ENCODE measurements around the gene PKHD1. TPM values are rescaled to one million over a fixed set of nuclear protein-coding genes. Genes with fewer than 3 reads are reported as not detected.

PKHD1 gene
- total and polyA plus RNA-seq, 2 donors: 0.02 to 0.05 TPM

DNA sequence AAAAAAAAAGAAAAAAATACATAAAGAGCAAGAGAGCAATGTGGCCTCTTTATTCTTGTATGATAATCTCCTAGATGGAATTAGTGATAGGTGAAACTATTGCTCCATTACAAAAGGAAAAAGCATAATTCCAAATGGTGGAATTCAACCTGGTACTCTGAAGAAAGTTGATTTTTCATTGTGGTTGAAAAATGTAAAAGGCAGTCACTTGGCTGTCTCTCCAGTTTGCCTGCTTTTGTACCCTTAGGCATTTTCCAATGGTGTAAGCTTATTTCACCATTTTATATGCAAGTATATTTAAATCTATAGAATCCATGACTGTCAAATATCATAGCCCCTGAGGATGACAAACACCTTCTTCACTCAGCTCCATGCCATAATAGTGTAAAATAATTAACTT is 38.8 kb upstream of the PKHD1 start:
- Histone ChIP-seq H3K9me3 (ENCODE audit: control insufficient read depth in 2 of 2, insufficient read depth in 1 of 2, low read length in 1 of 2) (no peaks in the 10 kb centered on the region), H3K4me3 (ENCODE audit: low read length in 2 of 2) (no peak overlapping the region), H3K36me3 (ENCODE audit: control insufficient read depth in 2 of 2, insufficient read depth in 2 of 2, low read length in 1 of 2) (no peaks in the 10 kb centered on the region), H3K4me1 (ENCODE audit: control insufficient read depth in 2 of 2, insufficient read depth in 2 of 2, low read length in 2 of 2) (no peaks in the 10 kb centered on the region), H3K27me3 (ENCODE audit: control insufficient read depth in 2 of 2, insufficient read depth in 1 of 2, low read length in 1 of 2) (no peaks in the 10 kb centered on the region), H3K27ac (ENCODE audit: low read depth in 1 of 2, low read length in 1 of 2) (no peak overlapping the region)
- no peak for DNase-seq (ENCODE audit: low read depth in 6 of 9, low spot score in 9 of 9)

DNA sequence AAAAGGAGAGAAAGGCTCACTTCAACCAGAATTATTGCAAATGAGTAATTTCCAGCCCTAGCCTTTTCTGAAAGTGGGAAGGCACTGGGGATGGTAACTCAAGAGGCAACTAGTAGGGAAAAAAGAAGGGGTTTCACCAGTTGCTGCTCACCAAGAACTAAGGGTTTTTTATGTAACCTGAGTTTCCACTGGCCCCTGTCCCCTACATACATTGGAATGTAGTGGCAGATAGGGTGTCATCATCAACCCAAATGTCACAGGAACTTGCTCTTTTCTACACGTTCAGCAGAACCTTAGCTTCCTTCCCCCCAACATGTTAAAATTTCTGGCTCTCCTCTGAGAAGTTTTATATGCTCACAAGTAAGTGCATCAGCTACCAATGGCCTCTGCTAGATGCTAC is 38.2 kb upstream of the PKHD1 start:
- Histone ChIP-seq H3K27me3 (ENCODE audit: control insufficient read depth in 2 of 2, insufficient read depth in 1 of 2, low read length in 1 of 2) (no peaks in the 10 kb centered on the region), H3K9me3 (ENCODE audit: control insufficient read depth in 2 of 2, insufficient read depth in 1 of 2, low read length in 1 of 2) (no peaks in the 10 kb centered on the region), H3K36me3 (ENCODE audit: control insufficient read depth in 2 of 2, insufficient read depth in 2 of 2, low read length in 1 of 2) (no peaks in the 10 kb centered on the region), H3K4me1 (ENCODE audit: control insufficient read depth in 2 of 2, insufficient read depth in 2 of 2, low read length in 2 of 2) (no peaks in the 10 kb centered on the region), H3K4me3 (ENCODE audit: low read length in 2 of 2) (no peak overlapping the region), H3K27ac (ENCODE audit: low read depth in 1 of 2, low read length in 1 of 2) (no peak overlapping the region)
- no peak for DNase-seq (ENCODE audit: low read depth in 6 of 9, low spot score in 9 of 9)
- 91% methylated on average over 1 of the region's 1 CpG for WGBS

DNA sequence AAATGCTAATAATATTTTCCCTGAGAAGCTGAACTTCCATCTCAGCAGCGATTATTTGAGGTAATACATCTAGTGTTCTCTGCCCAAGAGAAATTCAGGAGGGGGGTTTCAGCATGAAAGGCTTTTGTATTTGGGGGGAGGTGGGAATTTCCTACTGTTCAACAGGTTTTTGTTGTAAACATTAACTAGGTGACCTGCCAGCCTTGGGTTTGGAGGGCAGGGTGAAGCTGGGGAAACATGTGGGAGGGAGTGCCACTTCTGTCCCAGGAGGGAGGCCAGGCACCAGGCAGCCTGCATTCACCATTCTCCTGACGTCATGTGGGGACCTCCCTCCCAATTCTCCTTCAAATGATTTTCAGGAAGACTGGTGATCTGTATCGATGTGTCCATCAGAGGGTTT is 37.7 kb upstream of the PKHD1 start:
- no peaks in the 10 kb centered on the region for H3K4me1 ChIP-seq (ENCODE audit: control insufficient read depth in 2 of 2, insufficient read depth in 2 of 2, low read length in 2 of 2)
- DNase-seq (ENCODE audit: low read depth in 6 of 9, low spot score in 9 of 9): no peak
- H3K27ac ChIP-seq (ENCODE audit: low read depth in 1 of 2, low read length in 1 of 2): no peak overlapping the region
- H3K27me3 ChIP-seq (ENCODE audit: control insufficient read depth in 2 of 2, insufficient read depth in 1 of 2, low read length in 1 of 2): no peaks in the 10 kb centered on the region
- no peak overlapping the region for H3K4me3 ChIP-seq (ENCODE audit: low read length in 2 of 2)
- WGBS: 94% methylated on average over 3 of the region's 3 CpGs
- H3K9me3 ChIP-seq (ENCODE audit: control insufficient read depth in 2 of 2, insufficient read depth in 1 of 2, low read length in 1 of 2): no peaks in the 10 kb centered on the region
- no peaks in the 10 kb centered on the region for H3K36me3 ChIP-seq (ENCODE audit: control insufficient read depth in 2 of 2, insufficient read depth in 2 of 2, low read length in 1 of 2)

DNA sequence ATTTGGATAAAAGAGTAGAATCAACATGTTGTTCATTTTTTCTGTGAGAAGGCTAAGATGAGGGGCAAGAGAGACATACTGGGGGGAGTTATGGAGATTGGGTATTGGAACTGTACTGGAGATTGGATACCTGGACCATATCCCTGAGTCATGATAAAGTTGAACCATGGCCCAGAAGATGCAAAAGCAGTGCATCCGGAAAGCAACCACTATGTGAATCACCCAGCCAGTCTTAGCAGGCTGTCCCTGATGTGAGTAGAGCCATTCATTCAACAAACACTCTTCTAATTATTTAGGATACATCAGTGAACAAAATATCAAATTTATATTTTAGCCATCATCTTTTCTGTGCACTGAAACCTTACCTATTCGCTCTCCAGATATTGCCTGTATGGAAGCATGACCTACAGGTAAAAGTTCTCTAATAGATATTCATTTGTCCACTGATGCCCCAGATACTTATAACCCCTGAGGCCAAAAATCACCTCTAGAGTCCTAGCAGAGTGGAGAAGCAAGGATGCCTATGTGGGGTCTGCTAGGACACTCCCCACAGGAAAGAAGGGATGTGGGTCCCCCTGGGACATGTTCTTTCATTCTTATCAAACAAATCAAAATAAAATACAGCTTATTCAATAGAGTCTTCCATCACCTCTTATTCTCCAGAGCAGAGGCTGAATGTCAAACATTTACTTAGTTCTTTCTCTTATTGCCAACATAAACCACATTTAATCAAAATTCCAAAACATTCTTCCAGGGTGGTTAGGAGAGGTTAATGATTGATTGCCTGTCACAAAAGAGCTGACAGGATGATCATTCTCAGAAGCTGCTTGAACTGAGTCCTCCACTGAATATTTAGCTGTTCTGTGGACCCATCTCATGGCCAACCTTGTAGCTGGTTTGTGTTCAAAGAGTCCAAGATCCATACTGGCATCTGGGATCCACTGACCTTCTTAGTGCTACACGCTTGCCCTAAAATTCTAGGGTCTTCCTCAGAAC is 37.0 kb upstream of the PKHD1 start:
- Histone ChIP-seq H3K4me3 (ENCODE audit: low read length in 2 of 2) (no peak overlapping the region), H3K9me3 (ENCODE audit: control insufficient read depth in 2 of 2, insufficient read depth in 1 of 2, low read length in 1 of 2) (no peaks in the 10 kb centered on the region), H3K27me3 (ENCODE audit: control insufficient read depth in 2 of 2, insufficient read depth in 1 of 2, low read length in 1 of 2) (no peaks in the 10 kb centered on the region), H3K4me1 (ENCODE audit: control insufficient read depth in 2 of 2, insufficient read depth in 2 of 2, low read length in 2 of 2) (no peaks in the 10 kb centered on the region), H3K27ac (ENCODE audit: low read depth in 1 of 2, low read length in 1 of 2) (no peak overlapping the region), H3K36me3 (ENCODE audit: control insufficient read depth in 2 of 2, insufficient read depth in 2 of 2, low read length in 1 of 2) (no peaks in the 10 kb centered on the region)
- no peak for DNase-seq (ENCODE audit: low read depth in 6 of 9, low spot score in 9 of 9)
- WGBS: 99% methylated on average over 3 of the region's 3 CpGs

DNA sequence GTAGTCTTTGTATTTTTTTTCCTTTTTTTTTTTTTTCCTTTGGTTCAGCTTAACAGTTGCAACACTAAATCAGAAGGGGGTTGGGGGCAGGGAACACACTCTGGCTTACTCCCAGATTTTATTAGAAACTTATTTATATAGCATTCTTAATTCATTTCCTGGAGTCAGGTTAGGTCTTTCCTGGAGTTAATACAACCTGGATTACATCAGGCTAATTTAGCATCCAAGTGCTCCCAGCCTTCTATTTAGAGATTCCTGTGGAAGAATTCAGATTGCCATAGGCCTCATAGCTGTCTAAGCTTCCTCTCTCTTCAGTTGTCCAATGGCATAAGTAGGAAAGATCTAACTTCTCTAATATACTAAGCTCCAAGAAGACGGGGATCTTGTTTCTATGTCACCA is 35.8 kb upstream of the PKHD1 start:
- WGBS: 97% methylated on average over 1 of the region's 1 CpG
- no peaks in the 10 kb centered on the region for H3K9me3 ChIP-seq (ENCODE audit: control insufficient read depth in 2 of 2, insufficient read depth in 1 of 2, low read length in 1 of 2)
- no peaks in the 10 kb centered on the region for H3K4me1 ChIP-seq (ENCODE audit: control insufficient read depth in 2 of 2, insufficient read depth in 2 of 2, low read length in 2 of 2)
- no peak overlapping the region for H3K27ac ChIP-seq (ENCODE audit: low read depth in 1 of 2, low read length in 1 of 2)
- no peak overlapping the region for H3K4me3 ChIP-seq (ENCODE audit: low read length in 2 of 2)
- no peaks in the 10 kb centered on the region for H3K27me3 ChIP-seq (ENCODE audit: control insufficient read depth in 2 of 2, insufficient read depth in 1 of 2, low read length in 1 of 2)
- no peak for DNase-seq (ENCODE audit: low read depth in 6 of 9, low spot score in 9 of 9)
- no peaks in the 10 kb centered on the region for H3K36me3 ChIP-seq (ENCODE audit: control insufficient read depth in 2 of 2, insufficient read depth in 2 of 2, low read length in 1 of 2)

DNA sequence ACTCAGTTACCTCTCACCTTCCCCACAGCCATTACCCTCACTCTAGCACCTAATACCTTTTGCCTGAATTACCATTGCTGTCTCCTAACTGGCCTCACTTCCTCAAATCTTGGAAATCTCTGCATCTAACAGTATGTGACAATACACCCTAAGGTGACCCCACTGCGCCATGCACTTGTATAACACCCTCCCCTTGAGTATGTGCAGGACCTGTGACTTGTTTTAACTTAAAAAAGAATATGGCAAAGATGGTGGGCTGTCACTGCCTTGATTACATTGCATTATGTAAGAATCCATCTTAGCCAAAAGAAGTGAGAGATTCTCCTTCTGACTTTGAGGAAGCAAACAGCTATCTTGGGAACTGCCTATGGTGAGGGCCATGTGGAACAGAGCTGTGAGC is 29.9 kb upstream of the PKHD1 start:
- no peak for DNase-seq (ENCODE audit: low read depth in 6 of 9, low spot score in 9 of 9)
- peaks cover 0 to 4% of the 10 kb centered on the region in 2 donors for H3K9me3 ChIP-seq (ENCODE audit: control insufficient read depth in 2 of 2, insufficient read depth in 1 of 2, low read length in 1 of 2)
- no peak overlapping the region for H3K27ac ChIP-seq (ENCODE audit: low read depth in 1 of 2, low read length in 1 of 2)
- no peak overlapping the region for H3K4me3 ChIP-seq (ENCODE audit: low read length in 2 of 2)
- H3K36me3 ChIP-seq (ENCODE audit: control insufficient read depth in 2 of 2, insufficient read depth in 2 of 2, low read length in 1 of 2): no peaks in the 10 kb centered on the region
- WGBS: 92% methylated on average over 1 of the region's 1 CpG
- H3K4me1 ChIP-seq (ENCODE audit: control insufficient read depth in 2 of 2, insufficient read depth in 2 of 2, low read length in 2 of 2): no peaks in the 10 kb centered on the region
- H3K27me3 ChIP-seq (ENCODE audit: control insufficient read depth in 2 of 2, insufficient read depth in 1 of 2, low read length in 1 of 2): no peaks in the 10 kb centered on the region

DNA sequence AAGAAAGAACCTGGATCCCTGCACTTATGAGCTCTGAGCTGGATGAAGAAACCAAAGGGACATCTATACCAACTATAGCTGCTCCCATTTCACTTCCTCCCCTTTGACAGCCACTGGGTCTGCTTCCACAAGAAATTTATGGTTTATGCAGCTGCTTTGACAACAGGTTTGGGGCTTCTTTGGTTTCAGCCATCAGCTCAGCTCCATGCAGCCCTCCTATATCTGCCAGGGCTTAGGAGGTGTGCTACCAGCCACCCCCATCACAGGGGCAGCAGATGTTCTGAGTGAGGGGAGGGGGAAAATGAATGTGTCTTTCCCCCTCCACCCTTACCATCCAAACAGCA is 29.2 kb upstream of the PKHD1 start:
- Histone ChIP-seq H3K9me3 (ENCODE audit: control insufficient read depth in 2 of 2, insufficient read depth in 1 of 2, low read length in 1 of 2) (peaks cover 0 to 4% of the 10 kb centered on the region in 2 donors), H3K4me1 (ENCODE audit: control insufficient read depth in 2 of 2, insufficient read depth in 2 of 2, low read length in 2 of 2) (no peaks in the 10 kb centered on the region), H3K4me3 (ENCODE audit: low read length in 2 of 2) (no peak overlapping the region), H3K27ac (ENCODE audit: low read depth in 1 of 2, low read length in 1 of 2) (no peak overlapping the region), H3K36me3 (ENCODE audit: control insufficient read depth in 2 of 2, insufficient read depth in 2 of 2, low read length in 1 of 2) (no peaks in the 10 kb centered on the region), H3K27me3 (ENCODE audit: control insufficient read depth in 2 of 2, insufficient read depth in 1 of 2, low read length in 1 of 2) (no peaks in the 10 kb centered on the region)
- no peak for DNase-seq (ENCODE audit: low read depth in 6 of 9, low spot score in 9 of 9)

DNA sequence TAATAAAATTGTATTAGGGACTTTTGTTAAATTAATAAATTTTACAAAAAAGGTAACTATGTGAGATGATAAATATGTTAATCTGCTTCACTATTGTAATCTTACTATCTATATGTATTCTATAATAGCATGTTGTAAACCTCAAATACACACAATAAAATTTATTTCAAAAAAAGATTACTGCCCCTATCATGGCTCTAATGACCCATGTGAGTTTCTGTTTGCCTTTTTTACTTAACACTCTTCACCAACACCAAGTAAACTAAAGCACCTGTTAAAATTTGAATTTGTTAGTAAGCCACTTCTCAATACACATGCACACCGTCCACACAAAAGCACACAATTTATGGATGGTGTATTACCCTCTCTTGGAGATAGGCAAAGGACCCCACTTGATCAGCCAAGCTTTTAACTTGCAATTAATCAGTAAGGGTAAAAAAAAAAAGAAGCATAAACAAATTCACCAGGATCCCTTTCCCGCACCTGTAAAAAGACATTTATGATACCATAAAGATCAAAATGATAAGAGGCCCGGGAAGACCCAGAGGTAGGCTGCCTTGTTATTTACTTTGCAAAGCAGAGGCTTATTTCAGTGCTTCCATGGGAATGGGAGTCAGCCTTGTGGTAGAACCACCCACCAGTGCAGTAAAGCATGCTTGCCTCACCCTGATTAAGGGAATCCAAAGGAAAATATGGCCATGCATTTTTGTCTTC is 28.6 kb upstream of the PKHD1 start:
- 76% methylated on average over 3 of the region's 3 CpGs for WGBS
- no peaks in the 10 kb centered on the region for H3K4me1 ChIP-seq (ENCODE audit: control insufficient read depth in 2 of 2, insufficient read depth in 2 of 2, low read length in 2 of 2)
- H3K4me3 ChIP-seq (ENCODE audit: low read length in 2 of 2): no peak overlapping the region
- H3K36me3 ChIP-seq (ENCODE audit: control insufficient read depth in 2 of 2, insufficient read depth in 2 of 2, low read length in 1 of 2): no peaks in the 10 kb centered on the region
- DNase-seq (ENCODE audit: low read depth in 6 of 9, low spot score in 9 of 9): no peak
- peaks cover 0 to 8% of the 10 kb centered on the region in 2 donors for H3K9me3 ChIP-seq (ENCODE audit: control insufficient read depth in 2 of 2, insufficient read depth in 1 of 2, low read length in 1 of 2)
- H3K27ac ChIP-seq (ENCODE audit: low read depth in 1 of 2, low read length in 1 of 2): no peak overlapping the region
- H3K27me3 ChIP-seq (ENCODE audit: control insufficient read depth in 2 of 2, insufficient read depth in 1 of 2, low read length in 1 of 2): no peaks in the 10 kb centered on the region

DNA sequence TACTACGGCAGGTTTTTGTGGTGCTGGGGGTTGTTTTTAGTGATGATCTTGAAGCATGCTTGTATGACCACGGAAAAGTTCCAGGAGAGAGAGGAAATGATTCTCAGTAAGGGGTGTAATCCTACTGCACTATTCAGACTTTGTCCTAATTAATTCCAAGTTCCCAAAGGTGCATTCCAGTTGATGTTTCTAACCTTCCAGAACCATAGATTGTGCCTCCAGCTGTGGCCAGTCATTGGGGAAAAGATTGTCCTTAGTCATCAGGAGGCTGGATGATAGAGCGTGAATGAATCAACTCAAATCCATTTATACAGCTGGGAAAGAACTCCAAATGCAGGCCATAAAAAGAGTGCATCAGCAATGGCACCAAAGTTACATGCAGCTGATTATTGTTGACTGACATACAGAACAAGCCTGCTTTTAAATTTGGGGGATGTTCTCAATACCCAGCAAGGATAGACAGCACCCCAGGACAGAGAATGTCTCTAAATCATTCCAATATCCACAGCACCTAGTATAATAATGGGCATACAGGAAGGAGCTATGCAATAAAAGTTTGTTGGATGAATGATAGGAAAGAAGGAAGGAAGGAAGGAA is 27.8 kb upstream of the PKHD1 start:
- peaks cover 0 to 8% of the 10 kb centered on the region in 2 donors for H3K9me3 ChIP-seq (ENCODE audit: control insufficient read depth in 2 of 2, insufficient read depth in 1 of 2, low read length in 1 of 2)
- H3K27ac ChIP-seq (ENCODE audit: low read depth in 1 of 2, low read length in 1 of 2): no peak overlapping the region
- no peaks in the 10 kb centered on the region for H3K4me1 ChIP-seq (ENCODE audit: control insufficient read depth in 2 of 2, insufficient read depth in 2 of 2, low read length in 2 of 2)
- no peaks in the 10 kb centered on the region for H3K36me3 ChIP-seq (ENCODE audit: control insufficient read depth in 2 of 2, insufficient read depth in 2 of 2, low read length in 1 of 2)
- H3K27me3 ChIP-seq (ENCODE audit: control insufficient read depth in 2 of 2, insufficient read depth in 1 of 2, low read length in 1 of 2): no peaks in the 10 kb centered on the region
- WGBS: 88% methylated on average over 3 of the region's 3 CpGs
- H3K4me3 ChIP-seq (ENCODE audit: low read length in 2 of 2): no peak overlapping the region
- DNase-seq (ENCODE audit: low read depth in 6 of 9, low spot score in 9 of 9): no peak
